Measurements from ENCODE around the gene KIR2DL4. TPM values are rescaled to one million over a fixed set of nuclear protein-coding genes. Genes with fewer than 3 reads are reported as not detected.
"Not testable (repeated sequence)": the region's sequence is repeated elsewhere in the genome, so short reads cannot be mapped to it uniquely, and the experiment has no call there.

KIR2DL4 gene
- total and polyA plus RNA-seq, 12 donors, result 0.04 to 0.62 TPM; not detected in 10

GRCh38 chr19:54775095-54775815 lies 28.2 kb upstream of the KIR2DL4 start:
- H3K4me1 ChIP-seq; intact Hi-C loops (cut with DNase I); H3K4me3 ChIP-seq; DNase-seq; H3K36me3 ChIP-seq; ATAC-seq; H3K27ac ChIP-seq; H3K9me3 ChIP-seq: not testable (repeated sequence)
- H3K27me3 ChIP-seq, result peaks cover 0 to 12% (median 0%) of the 10 kb centered on the region in 7 donors
- WGBS, 2 donors, result 62 to 78% methylated on average over 10 to 12 of the region's 12 CpGs

- DNase-seq; H3K4me3 ChIP-seq; H3K36me3 ChIP-seq; ATAC-seq; H3K4me1 ChIP-seq; H3K27ac ChIP-seq; H3K9me3 ChIP-seq; intact Hi-C loops (cut with DNase I): not testable (repeated sequence)
- 59 to 65% methylated on average over 8 of the region's 8 CpGs for WGBS, 2 donors
- H3K27me3 ChIP-seq, result peaks cover 0 to 12% (median 0%) of the 10 kb centered on the region in 7 donors
Measured at GRCh38 chr19:54775830-54776229, 27.6 kb upstream of the KIR2DL4 start.

DNA sequence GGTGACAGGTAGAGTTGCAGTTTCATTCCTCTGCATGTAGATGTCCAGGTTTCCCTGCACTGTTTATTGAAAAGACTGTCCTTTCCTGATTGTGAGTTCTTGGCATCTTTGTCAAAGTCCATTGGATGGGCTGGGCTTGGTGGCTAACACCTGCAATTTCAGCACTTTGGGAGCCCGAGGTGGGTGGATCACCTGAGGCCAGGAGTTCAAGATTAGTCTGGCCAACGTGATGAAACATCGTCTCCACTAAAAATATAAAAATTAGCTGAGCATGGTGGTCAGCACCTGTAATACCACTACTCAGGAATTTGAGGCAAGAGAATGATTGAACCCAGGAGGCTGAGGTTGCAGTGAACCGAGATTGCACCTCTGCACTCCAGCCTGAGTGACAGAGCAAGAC lies 25.6 kb upstream of the KIR2DL4 start:
- H3K9me3 ChIP-seq; intact Hi-C loops (cut with DNase I); ATAC-seq; DNase-seq; H3K36me3 ChIP-seq; H3K4me1 ChIP-seq; H3K4me3 ChIP-seq; H3K27ac ChIP-seq: not testable (repeated sequence)
- peaks cover 0 to 12% (median 0%) of the 10 kb centered on the region in 7 donors for H3K27me3 ChIP-seq
- WGBS, 2 donors, result 51% methylated on average over 3 to 4 of the region's 4 CpGs

DNA sequence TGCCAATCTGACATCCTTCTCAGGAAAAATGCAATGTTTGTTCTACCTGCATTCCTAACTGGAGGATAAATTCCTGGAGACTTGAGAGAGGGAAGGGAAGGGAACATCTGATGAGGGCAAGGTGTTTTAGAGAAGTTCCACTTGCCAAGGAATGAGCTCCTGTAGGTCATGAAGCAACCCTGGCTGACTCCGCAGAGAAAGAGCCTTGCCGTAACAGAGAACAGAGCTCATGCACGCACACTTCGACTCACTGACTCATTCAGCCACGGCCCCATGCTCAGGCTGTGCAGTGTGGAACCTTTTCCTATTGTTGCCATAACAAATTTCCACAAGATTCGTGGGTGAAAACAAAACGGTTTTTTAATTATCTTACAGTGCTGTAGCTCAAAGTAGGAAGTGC lies 24.5 kb upstream of the KIR2DL4 start:
- H3K9me3 ChIP-seq; DNase-seq; H3K27ac ChIP-seq; H3K36me3 ChIP-seq; intact Hi-C loops (cut with DNase I); H3K4me1 ChIP-seq; ATAC-seq; H3K4me3 ChIP-seq: not testable (repeated sequence)
- peaks cover 0 to 12% (median 0%) of the 10 kb centered on the region in 7 donors for H3K27me3 ChIP-seq
- WGBS, 2 donors, result 45 to 70% methylated on average over 7 of the region's 7 CpGs

GRCh38 chr19:54782916-54783315 lies 20.5 kb upstream of the KIR2DL4 start:
- H3K4me3 ChIP-seq; intact Hi-C loops (cut with DNase I); H3K27me3 ChIP-seq; H3K4me1 ChIP-seq; H3K27ac ChIP-seq; DNase-seq; ATAC-seq; H3K36me3 ChIP-seq; H3K9me3 ChIP-seq: not testable (repeated sequence)
- 64 to 70% methylated on average over 4 of the region's 4 CpGs for WGBS, 2 donors

DNA sequence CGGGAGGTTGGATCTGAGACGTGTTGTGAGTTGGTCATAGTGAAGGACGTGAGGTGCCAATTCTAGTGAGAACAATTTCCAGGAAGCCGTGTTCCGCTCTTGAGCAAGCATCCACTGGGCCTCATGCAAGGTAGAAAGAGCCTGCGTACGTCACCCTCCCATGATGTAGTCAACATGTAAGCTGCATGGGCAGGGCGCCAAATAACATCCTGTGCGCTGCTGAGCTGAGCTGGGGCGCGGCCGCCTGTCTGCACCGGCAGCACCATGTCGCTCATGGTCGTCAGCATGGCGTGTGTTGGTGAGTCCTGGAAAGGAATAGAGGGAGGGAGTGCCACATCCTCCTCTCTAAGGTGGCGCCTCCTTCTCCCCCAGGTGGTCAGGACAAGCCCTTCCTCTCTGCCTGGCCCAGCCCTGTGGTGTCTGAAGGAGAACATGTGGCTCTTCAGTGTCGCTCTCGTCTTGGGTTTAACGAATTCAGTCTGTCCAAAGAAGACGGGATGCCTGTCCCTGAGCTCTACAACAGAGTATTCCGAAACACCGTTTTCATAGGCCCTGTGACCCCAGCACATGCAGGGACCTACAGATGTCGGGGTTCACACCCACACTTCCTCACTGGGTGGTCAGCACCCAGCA lies 17.2 kb upstream of the KIR2DL4 start:
- H3K9me3 ChIP-seq; H3K4me1 ChIP-seq; H3K27ac ChIP-seq; ATAC-seq; H3K4me3 ChIP-seq; intact Hi-C loops (cut with DNase I); H3K36me3 ChIP-seq; DNase-seq: not testable (repeated sequence)
- H3K27me3 ChIP-seq, result peaks cover 0 to 13% (median 4%) of the 10 kb centered on the region in 7 donors
- WGBS, 2 donors, result 84% methylated on average over 24 of the region's 24 CpGs

- H3K27ac ChIP-seq; H3K4me1 ChIP-seq; H3K9me3 ChIP-seq; DNase-seq; intact Hi-C loops (cut with DNase I); H3K36me3 ChIP-seq; ATAC-seq; H3K4me3 ChIP-seq: not testable (repeated sequence)
- peaks cover 0 to 13% (median 4%) of the 10 kb centered on the region in 7 donors for H3K27me3 ChIP-seq
- 76 to 79% methylated on average over 6 of the region's 6 CpGs for WGBS, 2 donors
Measured at GRCh38 chr19:54788154-54788553, 15.3 kb upstream of the KIR2DL4 start.

GRCh38 chr19:54790711-54791110 lies 12.7 kb upstream of the KIR2DL4 start:
- H3K27me3 ChIP-seq, result peaks cover 0 to 13% (median 4%) of the 10 kb centered on the region in 7 donors
- H3K27ac ChIP-seq, result no peak overlapping the region
- no peaks in the 10 kb centered on the region for H3K9me3 ChIP-seq
- DNase-seq (no peak), ATAC-seq (no peak)
- H3K4me1 ChIP-seq, result peaks cover 0 to 16% (median 0%) of the 10 kb centered on the region in 9 donors
- no peaks in the 10 kb centered on the region for H3K36me3 ChIP-seq
- TF ChIP-seq CTCF (IDR thresholded peaks at IDR 0.05), result no peak
- WGBS, 2 donors, result 52 to 66% methylated on average over 5 of the region's 5 CpGs
- H3K4me3 ChIP-seq, result no peak overlapping the region
- intact Hi-C loops (cut with DNase I), result no loop called here

Data from heart right ventricle (tissue), 16 donors.